Measurements from ENCODE around the gene TLK2.
"Not testable (repeated sequence)": the region's sequence is repeated elsewhere in the genome, so short reads cannot be mapped to it uniquely, and the experiment has no call there.

DNA sequence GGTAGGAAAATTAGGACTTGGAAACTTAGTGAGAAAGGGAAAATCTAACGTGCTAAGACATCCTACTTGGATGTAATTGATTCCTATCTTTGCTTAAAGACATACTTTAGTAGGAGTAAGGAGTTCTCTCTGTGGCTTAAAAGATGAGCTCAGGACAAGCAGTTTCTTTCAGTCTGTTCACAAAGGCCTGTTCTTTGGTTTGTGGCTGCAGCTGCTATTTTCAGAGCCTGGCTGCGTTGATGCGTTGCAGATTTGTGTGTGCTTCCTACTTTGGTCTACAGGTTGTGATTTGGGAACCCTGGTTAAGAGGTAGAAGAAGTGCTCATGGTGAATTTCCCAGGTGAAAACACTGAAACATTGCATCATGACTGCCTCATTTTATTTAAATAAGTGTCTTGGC is 24.5 kb upstream of the TLK2 start:
- not testable (repeated sequence) for TF ChIP-seq POLR2A, CTCF (IDR thresholded peaks at IDR 0.05)
